GM12878 (cell line): Measurements from ENCODE around the gene CUEDC1. TPM values are rescaled to one million over a fixed set of nuclear protein-coding genes. Genes with fewer than 3 reads are reported as not detected.

Experiments
- BCL11A ChIP-seq: IDR thresholded peaks from 2 replicates; pipeline ENCODE4 v1.6.1; 2011; ENCODE audit warnings: low read depth, low read length
- BMI1 ChIP-seq: fragments of 450-650 bp; IDR thresholded peaks from 2 replicates; pipeline ENCODE4 v1.6.1; 2016; ENCODE audit warnings: mild to moderate bottlenecking, moderate library complexity, borderline replicate concordance
- CBX5 ChIP-seq: sonication (generic); IDR thresholded peaks from 2 replicates; pipeline ENCODE4 v1.6.1; 2016; ENCODE audit warnings: low read depth, moderate library complexity, mild to moderate bottlenecking, inconsistent platforms
- CEBPZ ChIP-seq: fragments of 150-350 bp; IDR thresholded peaks from 2 replicates; pipeline ENCODE4 v1.6.1; 2016; ENCODE audit warnings: low read depth, low read length
- MEF2B ChIP-seq: fragments of 450-650 bp; IDR thresholded peaks from 2 replicates; pipeline ENCODE4 v1.6.1; 2018; ENCODE audit warnings: mild to moderate bottlenecking, moderate library complexity; ENCODE audit not compliant: partially characterized antibody, poor library complexity, severe bottlenecking
- NR2C1 ChIP-seq: fragments of 450-650 bp; IDR thresholded peaks from 2 replicates; pipeline ENCODE4 v1.6.1; 2017; ENCODE audit warnings: antibody characterized with exemption, mild to moderate bottlenecking, moderate library complexity
- NR2F1 ChIP-seq: fragments of 450-650 bp; conservative IDR thresholded peaks from 2 replicates; pipeline ENCODE4 v1.6.1; 2017; ENCODE audit warnings: mild to moderate bottlenecking
- PAX5 ChIP-seq: IDR thresholded peaks from 2 replicates; pipeline ENCODE4 v1.6.1; 2011; ENCODE audit warnings: low read depth, low read length, borderline replicate concordance
- POU2F2 ChIP-seq: IDR thresholded peaks from 3 replicates; pipeline ENCODE4 v1.6.1; 2011; ENCODE audit warnings: low read depth, mild to moderate bottlenecking, low read length, borderline replicate concordance
- RELB ChIP-seq: fragments of 450-650 bp; IDR thresholded peaks from 2 replicates; pipeline ENCODE4 v1.6.1; 2017; ENCODE audit warnings: low read depth, mild to moderate bottlenecking, moderate library complexity
- RUNX3 ChIP-seq: IDR thresholded peaks from 2 replicates; pipeline ENCODE4 v1.6.1; 2012; ENCODE audit warnings: low read length, inconsistent platforms
- SIN3A ChIP-seq: IDR thresholded peaks from 2 replicates; pipeline ENCODE4 v1.6.1; 2012; ENCODE audit warnings: low read depth, low read length, improper control_type of control experiment
- ZNF384 ChIP-seq: IDR thresholded peaks from 2 replicates; pipeline ENCODE4 v1.6.1; 2012; ENCODE audit warnings: low read depth, mild to moderate bottlenecking, low read length, improper control_type of control experiment, borderline replicate concordance
- ZNF592 ChIP-seq: fragments of 450-650 bp; IDR thresholded peaks from 2 replicates; pipeline ENCODE4 v1.6.1; 2017; ENCODE audit warnings: mild to moderate bottlenecking, moderate library complexity
- polyA plus RNA-seq, 11 experiments: library from polyadenylated mRNA; depleted of rRNA in 4 of 11; unstranded in 6 of 11; stranded (reverse) in 5 of 11; fragments of >200 nt; fragmentation: Nextera tagmentation in 4 of 11; fragmentation: Illumina TruSeq in 1 of 11; extraction: Ambion mirVana in 4 of 11; extraction: Trizol in 1 of 11; gene quantifications; 1 replicate in 1 of 11; 2 replicates in 10 of 11; pipeline versions ENCODE4 v1.2.1 to v1.2.3, GENCODE V29; 2011 to 2016; ENCODE audit warnings: inconsistent platforms in 2 of 11, missing spikeins in 2 of 11, low read depth in 1 of 11
- total RNA-seq, 4 experiments: library from RNA; depleted of rRNA in 3 of 4; stranded (reverse); fragments of >200 nt in 3 of 4; fragmentation: Illumina TruSeq in 1 of 4; extraction: Trizol in 1 of 4; gene quantifications; 2 replicates each; pipeline versions ENCODE4 v1.2.1 to v1.2.3, GENCODE V29; 2013 to 2021

The CUEDC1 gene
- total and polyA plus RNA-seq, 10 of the 15 experiments (the other 5 are each of a cell fraction or from before 2014, with no cell fraction given) = 0.24 to 7.4 (median 1.8) TPM

- no peak for TF ChIP-seq NR2C1
- TF ChIP-seq BCL11A = peak; percentile 79; the same call in 1 of the 2 replicates
- no peak for TF ChIP-seq ZNF592
- no peak for TF ChIP-seq CEBPZ
- 0 out of 2 replicates have a peak, but pooled peaks have one; percentile 45 for TF ChIP-seq NR2F1
- peak; percentile 55 for TF ChIP-seq ZNF384
- TF ChIP-seq POU2F2 = no peak
- no peak for TF ChIP-seq BMI1
- peak; percentile 69; the same call in 1 of the 2 replicates for TF ChIP-seq PAX5
- 0 out of 2 replicates have a peak, but pooled peaks have one; percentile 20 for TF ChIP-seq CBX5
- peak; percentile 81 for TF ChIP-seq RELB
- peak; percentile 52; the same call in 1 of the 2 replicates for TF ChIP-seq SIN3A
- peak; percentile 97 for TF ChIP-seq RUNX3
- TF ChIP-seq MEF2B = no peak
Observed at GRCh38 chr17:57946798-57947358, 8.3 kb downstream of the CUEDC1 start (continued).
